ENCODE measurements around the gene CTAGE6. TPM values are rescaled to one million over a fixed set of nuclear protein-coding genes. Genes with fewer than 3 reads are reported as not detected.
"Not testable (repeated sequence)": the region's sequence is repeated elsewhere in the genome, so short reads cannot be mapped to it uniquely, and the experiment has no call there.

CTAGE6 gene
- not detected for polyA plus RNA-seq (2013, experiment 1 of 2; ENCODE audit: insufficient read length)
- 0.07 TPM for polyA plus RNA-seq (2013, experiment 2 of 2; ENCODE audit: insufficient read length)

DNA sequence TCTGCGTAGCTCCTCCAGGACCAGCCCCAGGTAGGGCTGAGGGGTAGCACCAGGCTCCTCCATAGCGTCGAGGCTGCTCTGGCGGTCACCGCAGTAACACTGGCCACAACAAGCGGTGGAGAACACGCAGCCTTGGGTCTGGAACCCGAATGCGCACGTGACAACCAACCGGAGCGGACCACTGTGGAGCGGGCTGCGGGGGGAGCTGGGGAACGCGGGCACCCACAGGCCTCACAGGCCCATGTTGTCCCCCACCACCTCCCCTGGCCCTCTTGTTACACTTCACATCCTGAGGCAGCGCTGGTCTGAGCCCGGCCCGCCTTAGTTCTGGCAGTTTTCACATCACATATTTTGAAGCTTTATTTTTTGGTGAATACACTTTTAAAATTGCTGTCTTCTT is at the start of gene CTAGE6:
Gene CTAGE6, minus strand, starts transcription at position 101 of the 400 bp plus-strand sequence. Its CDS starts 38 bp downstream, at position 63.
- DNase-seq: not testable (repeated sequence)

GRCh38 chr7:143806664-143807071 is 49.2 kb upstream of the CTAGE6 start:
- not testable (repeated sequence) for DNase-seq

DNA sequence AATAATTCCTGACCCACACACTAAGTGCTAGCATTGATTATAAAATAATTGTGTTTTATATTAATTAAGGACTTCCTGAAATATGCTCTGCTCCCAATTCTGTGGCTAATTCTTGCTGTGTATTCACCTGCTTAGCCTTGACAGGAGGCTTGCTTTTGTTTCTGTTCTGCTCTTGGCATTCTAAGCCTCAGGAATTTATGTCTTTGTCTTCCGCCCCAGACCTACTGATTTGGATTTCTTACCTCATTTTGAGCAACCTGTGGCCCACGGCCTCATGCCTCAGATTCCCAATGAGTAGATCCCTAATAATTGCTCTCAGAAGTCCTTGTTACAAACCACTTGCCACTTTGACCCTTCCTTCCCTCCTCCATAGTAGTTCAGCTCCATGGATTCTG is 40.4 kb upstream of the CTAGE6 start:
- DNase-seq: not testable (repeated sequence)

DNA sequence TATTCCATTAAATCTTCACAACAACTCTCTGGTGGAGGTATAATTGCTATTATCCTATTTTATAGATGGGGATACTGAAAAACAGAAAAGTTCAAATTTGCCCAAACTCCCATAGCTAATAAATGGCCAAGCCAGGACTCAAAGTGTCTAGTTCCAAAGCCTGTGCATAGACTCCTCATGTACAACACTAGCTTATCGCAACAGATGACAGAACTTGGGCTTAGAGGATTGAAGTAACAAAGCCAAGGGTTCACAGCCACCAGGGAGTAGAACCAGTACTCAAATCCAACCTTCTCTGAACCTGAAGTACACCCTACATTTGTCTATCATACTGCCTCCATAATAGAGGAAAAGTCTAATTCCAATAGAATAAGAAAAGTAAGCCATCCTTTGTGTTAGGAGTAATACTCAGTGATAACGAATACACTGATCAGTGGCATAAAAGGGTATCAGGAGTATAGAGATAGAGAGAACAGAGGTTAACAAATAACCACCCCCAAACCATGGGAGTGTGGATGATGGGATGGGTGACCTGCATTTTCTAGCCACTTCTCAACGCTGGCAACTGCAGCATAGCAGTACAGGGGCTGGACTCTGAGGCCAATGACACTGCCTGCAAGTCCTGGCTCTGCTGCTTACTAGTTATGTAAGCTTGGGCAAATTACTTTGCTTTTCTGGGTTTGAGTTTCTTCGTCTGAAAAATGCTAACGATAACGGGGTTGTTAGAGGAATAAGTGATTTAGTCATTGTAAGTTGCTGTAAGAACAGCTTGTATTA is 39.8 kb upstream of the CTAGE6 start:
- not testable (repeated sequence) for DNase-seq

DNA sequence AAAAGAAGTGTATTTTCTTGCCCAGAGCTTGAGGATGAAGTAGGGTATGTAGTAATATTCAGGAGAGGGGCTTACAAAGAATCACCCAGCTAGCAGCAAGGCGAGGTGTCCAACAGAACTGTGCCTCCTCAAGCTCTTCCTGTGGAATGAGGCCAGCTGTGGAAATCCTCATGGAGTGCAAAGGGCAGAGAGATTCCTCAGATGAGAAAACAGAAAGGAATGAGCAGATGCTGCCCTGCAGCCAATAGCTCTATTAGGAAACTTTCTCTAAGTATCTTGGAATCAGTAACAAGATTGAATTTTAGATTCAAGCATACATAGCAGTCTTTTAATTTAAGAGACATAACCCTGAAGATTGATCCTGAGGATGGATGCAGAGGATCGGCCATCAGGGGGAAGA is 38.2 kb upstream of the CTAGE6 start:
- DNase-seq: not testable (repeated sequence)

- not testable (repeated sequence) for DNase-seq
These were observed 35.1 kb upstream of the CTAGE6 start for GRCh38 chr7:143792633-143793032.

- DNase-seq: not testable (repeated sequence)
These were observed 28.1 kb upstream of the CTAGE6 start for GRCh38 chr7:143785415-143786182.

- DNase-seq: not testable (repeated sequence)
These were observed 22.1 kb upstream of the CTAGE6 start for GRCh38 chr7:143779591-143779990.

GRCh38 chr7:143772738-143773468 is 15.4 kb upstream of the CTAGE6 start:
- not testable (repeated sequence) for DNase-seq

DNA sequence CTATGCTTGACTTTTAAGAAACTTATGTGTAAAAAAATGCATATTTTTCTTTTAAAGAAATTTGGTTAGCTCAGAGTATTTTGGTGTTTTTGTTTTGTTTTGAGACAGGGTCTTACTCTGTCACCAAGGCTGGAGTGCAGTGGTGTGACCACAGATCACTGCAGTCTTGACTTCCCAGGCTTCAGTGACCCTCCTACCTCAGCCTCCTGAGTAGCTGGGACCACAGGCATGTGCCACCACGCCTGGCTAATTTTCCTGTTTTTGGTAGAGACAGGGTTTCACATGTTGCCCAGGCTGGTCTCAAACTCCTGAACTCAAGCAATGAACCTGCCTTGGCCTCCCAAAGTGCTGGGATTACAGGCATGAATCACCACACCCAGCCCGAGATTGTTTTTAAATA is 10.0 kb upstream of the CTAGE6 start:
- not testable (repeated sequence) for DNase-seq

DNA sequence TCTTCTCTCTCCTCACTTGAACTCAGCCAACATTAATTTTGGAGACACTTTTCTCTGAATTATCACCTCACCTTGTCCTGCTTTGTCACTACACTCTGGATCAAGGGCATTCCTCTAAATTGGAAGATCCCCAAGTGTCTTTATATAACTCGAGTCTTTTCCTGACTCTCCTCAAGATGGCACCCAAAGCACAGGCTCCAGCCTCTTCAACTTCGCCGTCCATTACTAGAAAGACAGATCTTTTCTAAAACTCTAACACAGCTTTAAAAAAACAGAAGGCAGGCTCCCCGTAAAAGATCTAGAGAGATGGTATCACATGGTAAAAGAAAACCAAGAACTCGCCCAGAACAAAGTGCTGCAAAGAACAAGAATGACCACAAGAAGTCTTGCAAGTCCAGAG is 8.2 kb upstream of the CTAGE6 start:
- DNase-seq: not testable (repeated sequence)

DNA sequence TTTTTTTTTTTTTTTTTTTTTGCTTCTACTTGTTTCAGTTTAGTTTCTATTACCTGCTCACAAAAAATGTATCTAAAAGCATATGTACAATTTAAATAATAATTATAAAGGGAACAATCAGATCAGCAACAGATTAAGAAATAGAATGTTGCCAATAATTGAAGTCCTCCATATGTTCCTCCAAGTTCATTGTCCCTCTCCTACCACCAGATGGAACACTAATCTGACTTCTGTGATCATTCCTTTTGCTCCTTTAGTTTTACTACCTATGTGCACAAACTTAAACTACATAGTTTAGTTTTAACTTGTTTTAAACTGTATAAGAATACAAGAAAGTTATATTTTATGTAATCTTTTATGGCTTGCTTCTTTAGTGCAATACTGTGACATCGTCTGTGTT is 5.6 kb upstream of the CTAGE6 start:
- DNase-seq: not testable (repeated sequence)

DNA sequence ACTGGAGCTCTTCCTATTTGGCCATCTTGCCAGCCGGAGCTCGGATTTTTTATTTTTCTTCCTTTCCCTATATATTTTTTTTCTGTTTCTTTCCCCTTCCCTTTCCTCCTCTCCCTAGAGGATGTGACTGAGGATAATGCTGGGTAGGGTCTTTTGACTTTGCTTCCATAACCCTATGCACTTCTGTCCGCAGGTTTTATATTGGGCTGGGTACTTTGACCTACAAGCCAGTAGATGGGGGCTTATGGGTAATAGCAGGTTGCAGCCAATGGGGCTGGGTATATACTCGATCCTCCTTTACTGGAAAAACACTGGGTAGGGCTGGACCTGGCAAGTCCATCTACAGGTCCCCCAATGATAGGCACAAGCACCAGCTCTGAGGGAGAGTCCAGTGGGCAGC is 12.2 kb downstream of the CTAGE6 start:
- not testable (repeated sequence) for DNase-seq

DNA sequence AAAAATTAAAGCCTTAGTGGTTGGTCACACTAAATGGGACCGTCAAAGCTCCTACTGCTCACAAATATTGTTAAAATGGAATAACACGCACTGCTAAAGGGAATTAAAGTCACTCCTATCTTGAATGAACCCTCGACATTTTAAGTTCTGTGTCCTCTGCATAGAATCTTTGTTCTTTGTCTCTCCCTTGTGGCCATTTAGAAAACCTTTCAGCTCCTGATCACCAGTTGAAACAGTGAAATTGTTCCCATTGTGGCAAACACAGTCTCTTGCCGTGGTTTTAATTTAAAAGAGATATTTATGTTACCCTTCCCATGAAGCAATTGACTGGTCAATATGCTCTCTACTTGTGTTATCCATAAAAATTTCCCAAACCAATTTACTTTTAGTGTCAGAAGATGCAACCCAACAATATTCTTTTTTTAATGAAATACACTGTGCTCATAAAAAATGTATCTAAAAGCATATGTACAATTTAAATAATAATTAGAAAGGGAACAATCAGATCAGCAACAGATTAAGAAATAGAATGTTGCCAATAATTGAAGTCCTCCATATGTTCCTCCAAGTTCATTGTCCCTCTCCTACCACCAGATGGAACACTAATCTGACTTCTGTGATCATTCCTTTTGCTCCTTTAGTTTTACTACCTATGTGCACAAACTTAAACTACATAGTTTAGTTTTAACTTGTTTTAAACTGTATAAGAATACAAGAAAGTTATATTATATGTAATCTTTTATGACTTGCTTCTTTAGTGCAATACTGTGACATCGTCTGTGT is 20.3 kb downstream of the CTAGE6 start:
- peak; percentile 56 for DNase-seq

DNA sequence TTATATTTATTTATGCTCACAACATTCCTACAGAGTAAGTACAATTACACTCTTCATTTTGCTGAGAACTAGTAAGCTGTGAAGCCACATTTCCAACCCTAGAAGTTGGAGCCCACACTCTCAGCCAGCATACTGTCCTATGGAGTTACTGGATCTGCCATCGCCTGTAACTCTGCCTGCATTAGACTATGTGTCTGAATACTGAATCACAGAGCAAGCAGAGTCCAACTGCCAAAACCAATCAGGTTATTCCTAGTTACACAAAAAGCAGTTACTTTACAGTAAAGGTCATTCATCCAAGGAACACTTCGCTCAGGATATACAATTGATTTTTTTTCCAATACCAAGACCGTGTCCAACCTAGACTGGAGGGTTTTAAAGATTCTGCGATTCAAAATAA is 21.5 kb downstream of the CTAGE6 start:
- DNase-seq: no peak

- no peak for DNase-seq
These were observed 23.6 kb downstream of the CTAGE6 start for GRCh38 chr7:143733876-143734275.

- no peak for DNase-seq
These were observed 29.1 kb downstream of the CTAGE6 start for GRCh38 chr7:143728333-143728862.

DNA sequence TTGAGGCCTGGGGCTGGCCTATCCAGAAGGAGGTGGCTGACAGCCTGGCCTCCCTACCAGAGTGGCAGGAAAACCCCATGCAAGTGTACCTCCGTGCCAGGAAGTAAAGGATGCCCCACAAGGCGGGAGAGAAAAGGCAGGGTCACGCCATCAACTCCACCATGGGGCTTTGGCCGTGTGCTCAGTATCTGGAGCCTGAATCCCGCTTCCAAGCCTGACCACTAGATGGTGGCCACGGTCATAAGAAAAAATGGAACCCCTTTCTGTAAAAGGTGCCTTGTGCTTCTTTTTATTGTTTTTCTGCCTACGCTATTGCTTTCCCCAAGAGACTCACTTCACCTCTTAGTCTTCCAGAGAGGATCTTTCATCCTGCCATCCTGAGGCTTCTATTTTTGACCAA is 29.9 kb downstream of the CTAGE6 start:
- DNase-seq: not testable (repeated sequence)

DNA sequence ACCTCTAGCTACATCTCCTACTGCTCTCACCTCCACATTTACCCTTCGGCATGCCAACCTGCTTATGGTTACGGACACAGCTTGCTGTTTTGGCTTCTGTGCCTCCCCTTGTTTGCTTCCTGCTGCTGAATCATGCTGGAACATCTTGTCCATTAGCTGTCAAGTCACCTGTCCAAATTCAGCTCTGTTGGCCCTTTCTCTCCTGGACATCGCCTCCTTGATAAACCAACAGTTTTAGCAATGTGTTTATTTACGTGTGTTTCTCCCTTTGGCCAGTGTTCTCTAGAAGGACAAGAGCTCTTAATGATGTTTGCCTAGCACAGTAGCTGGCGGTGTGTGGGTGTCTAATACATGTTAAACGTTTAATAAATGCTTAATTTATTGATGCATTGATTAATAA is 31.4 kb downstream of the CTAGE6 start:
- DNase-seq: not testable (repeated sequence)

GRCh38 chr7:143720335-143720734 is 37.2 kb downstream of the CTAGE6 start:
- not testable (repeated sequence) for DNase-seq

DNA sequence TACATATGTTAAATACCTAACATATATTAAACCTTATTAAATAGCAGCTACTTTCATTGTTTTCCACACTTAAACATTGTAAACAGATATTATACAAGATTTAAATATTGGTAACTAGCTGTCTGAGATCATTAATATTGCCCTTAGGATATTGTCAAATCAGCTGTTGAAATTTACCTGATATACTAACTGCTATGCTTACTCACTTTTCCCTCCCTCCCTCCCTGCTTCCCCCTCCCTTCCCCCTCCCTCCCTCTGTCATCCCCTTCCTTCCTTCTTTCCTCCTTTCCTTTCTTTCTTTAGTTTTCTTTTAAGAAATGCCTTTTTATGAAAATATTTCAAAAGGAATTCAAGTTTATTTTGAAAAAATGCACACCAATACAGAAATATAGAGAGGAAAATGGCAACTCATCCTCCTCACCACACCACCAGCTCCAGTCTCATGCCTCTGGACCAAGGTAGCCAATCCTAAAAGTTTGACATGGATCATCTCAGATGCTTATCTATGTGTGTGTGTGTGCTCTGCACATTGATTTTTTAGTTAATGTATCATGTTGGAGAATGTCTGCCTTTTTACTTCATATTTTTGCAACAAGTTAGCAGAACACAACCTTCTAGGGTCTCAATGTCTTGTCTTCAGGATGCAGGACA is 41.8 kb downstream of the CTAGE6 start:
- not testable (repeated sequence) for DNase-seq

All from fibroblast of skin of back (primary cell).